Measurements from ENCODE around the gene DIP2A.
"Not testable (repeated sequence)": the region's sequence is repeated elsewhere in the genome, so short reads cannot be mapped to it uniquely, and the experiment has no call there.

The DIP2A gene

DNA sequence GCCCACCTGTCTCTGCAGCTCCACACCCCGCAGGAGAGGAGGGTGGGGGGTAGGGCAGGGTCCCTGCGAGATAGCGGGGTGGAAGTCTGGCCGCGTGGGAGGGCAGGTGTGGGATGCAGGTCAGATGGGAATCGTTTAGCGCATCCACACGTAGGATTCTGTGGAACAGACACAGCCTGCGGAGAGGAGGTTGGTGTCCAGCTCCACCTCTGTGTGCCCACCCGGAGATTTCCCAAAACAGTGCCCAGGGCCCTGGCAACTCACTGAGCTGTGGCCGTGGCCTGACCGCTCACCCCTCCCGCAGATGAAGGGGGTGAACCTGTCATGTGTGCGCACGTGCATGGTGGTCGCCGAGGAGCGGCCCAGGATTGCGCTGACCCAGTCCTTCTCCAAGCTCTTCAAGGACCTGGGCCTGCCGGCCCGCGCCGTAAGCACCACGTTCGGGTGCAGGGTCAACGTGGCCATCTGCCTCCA is 99.3 kb downstream of the DIP2A start:
- no peak for DNase-seq

GRCh38 chr21:46559291-46559983 is 100.7 kb downstream of the DIP2A start:
- DNase-seq, result no peak

GRCh38 chr21:46560568-46561444 is 102.1 kb downstream of the DIP2A start:
- DNase-seq, result no peak

DNA sequence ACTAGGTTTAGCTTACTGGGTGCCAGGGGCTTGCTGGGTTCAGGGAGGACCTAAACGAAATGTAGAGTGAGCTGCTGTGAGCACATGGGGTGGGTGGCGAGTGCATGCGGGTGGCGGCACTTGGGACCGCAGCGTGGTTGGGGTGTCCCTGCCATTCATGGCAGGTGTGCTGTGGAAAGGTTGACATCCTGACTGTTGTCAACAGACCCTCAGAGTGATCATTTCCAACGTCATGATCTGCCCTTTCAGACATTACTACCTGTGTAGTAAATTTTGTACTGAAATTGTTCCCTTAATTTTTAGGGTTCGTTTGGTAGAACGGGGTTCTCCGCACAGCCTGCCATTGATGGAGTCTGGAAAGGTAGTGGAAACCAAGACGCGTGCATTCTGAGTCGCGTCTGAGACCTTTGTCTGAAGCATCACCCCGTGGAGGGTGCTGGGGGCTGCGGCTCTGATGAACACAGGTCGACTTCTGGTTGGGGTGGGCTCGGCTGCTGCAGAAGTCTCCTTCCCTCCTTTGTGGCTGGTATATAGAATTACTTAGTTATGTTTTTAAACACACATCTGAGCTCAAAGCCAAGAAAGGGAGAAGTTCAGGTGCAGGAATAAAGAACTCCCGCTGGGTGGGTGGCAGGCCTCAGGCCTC is 102.9 kb downstream of the DIP2A start:
- no peak for DNase-seq

DNA sequence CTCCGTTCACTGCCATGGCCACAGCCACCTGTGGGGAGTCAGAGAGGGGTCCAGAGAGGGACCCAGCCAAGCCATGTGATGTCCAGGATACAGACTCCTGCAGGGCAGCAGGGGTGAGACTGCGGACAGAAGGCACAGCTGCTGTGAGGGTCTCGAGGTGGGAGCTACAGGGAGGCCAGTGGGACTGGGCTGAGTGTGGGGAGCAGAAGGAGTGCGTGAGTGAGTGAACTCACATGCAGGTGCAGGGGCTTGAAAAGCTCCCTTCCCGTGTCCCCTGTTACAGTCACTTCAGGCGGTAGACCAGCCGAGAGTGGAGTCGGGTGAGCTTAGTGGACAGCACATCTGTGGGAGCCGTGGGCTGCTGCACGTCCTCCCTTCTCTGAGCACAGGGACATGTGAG is 103.8 kb downstream of the DIP2A start:
- DNase-seq, result no peak

DNA sequence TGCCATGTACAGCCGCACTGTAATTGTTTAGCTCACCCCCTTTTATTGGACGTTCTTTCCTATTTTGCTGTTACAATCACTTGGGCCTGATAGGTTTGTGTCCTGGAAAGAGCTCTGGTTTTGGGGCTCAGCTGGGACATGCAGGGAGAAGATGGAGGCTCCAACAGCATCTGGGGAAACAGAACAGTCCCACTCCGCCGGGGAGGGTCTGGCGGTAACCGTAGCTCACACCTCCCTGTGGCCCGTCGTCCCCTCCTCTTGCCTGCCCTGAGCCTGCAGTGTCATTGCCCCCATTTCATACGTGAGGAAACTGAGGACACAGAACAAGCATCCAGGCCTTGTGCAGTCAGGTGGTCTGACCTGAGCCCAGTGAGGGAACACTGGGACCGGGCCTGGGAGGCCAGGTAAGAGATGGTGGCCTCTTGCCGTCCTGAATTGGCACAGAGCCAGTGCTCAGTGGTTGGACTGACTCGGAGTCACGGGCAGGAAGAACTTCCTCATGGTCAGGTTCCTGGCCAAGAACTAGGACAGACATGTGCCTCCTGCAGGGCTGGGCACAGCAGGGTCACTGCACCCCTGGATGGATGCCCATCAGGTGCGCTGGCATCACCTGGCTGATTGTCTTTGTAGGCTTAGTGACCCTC is 104.4 kb downstream of the DIP2A start:
- DNase-seq, result no peak

- peak; percentile 20 for DNase-seq
Measured at GRCh38 chr21:46564391-46564790, 105.7 kb downstream of the DIP2A start.

DNA sequence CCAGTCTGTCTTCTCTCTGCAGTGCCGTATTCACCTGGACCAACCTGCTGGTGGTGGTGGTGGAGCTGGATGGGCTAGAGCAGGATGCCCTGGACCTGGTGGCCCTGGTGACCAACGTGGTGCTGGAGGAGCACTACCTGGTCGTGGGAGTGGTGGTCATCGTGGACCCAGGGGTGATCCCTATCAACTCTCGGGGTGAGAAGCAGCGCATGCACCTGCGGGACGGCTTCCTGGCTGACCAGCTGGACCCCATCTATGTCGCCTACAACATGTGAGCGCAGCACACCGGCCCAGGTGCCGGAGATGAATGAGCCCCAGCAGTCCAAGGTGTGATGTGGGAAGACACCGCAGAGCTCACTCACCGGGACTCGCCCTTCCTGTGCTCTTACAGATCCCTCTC is 108.7 kb downstream of the DIP2A start:
- no peak for DNase-seq

- no peak for DNase-seq
Measured at GRCh38 chr21:46568562-46568961, 109.9 kb downstream of the DIP2A start.

- peak; percentile 68 for DNase-seq
Measured at GRCh38 chr21:46569081-46569480, 110.4 kb downstream of the DIP2A start.

- DNase-seq, result no peak
Measured at GRCh38 chr21:46570119-46570518, 111.4 kb downstream of the DIP2A start.

GRCh38 chr21:46570631-46571030 is 111.9 kb downstream of the DIP2A start:
- no peak for DNase-seq

- DNase-seq, result no peak
Measured at GRCh38 chr21:46572850-46573249, 114.2 kb downstream of the DIP2A start.

GRCh38 chr21:46577786-46578185 is 119.1 kb downstream of the DIP2A start:
- not testable (repeated sequence) for DNase-seq

DNA sequence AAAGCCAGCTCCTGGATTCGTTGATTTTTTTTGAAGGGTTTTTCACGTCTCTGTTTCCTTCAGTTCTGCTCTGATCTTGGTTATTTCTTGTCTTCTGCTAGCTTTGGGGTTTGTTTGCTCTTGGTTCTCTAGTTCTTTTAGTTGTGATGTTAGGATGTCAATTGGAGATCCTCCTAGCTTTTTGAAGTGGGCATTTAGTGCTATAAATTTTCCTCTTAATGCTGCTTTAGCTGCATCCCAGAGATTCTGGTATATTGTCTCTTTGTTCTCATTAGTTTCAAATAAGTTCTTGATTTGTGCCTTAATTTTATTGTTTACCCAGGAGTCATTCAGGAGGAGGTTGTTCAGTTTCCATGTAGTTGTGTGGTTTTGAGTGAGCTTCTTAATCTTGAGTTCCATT is 120.7 kb downstream of the DIP2A start:
- DNase-seq, result not testable (repeated sequence)

DNA sequence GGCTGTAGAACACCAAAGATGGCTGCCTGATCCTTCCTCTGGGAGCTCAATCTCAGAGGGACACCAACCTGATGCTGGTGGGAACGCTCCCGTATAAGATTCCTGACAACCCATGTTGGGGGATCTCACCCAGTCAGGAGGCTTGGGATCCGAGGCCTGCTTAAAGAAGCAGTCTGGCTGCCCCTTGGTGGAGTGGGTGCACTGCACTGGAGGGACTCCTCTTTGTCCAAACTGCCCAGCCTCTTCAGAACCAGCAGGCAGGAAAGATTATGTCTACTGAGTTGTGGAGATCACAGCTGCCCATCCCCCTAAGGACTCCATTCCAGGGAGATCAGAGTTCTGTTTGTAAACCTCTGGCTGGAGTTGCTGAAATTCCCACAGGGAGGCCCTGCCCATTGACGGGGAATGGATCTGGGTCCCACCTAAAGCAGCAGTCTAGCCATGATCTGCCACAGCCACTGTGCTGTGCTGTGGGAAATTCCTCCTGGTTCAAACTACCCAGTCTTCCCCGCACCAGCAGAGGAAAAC is 123.2 kb downstream of the DIP2A start:
- no peak for DNase-seq

GRCh38 chr21:46585191-46585953 is 126.7 kb downstream of the DIP2A start:
- DNase-seq, result no peak

DNA sequence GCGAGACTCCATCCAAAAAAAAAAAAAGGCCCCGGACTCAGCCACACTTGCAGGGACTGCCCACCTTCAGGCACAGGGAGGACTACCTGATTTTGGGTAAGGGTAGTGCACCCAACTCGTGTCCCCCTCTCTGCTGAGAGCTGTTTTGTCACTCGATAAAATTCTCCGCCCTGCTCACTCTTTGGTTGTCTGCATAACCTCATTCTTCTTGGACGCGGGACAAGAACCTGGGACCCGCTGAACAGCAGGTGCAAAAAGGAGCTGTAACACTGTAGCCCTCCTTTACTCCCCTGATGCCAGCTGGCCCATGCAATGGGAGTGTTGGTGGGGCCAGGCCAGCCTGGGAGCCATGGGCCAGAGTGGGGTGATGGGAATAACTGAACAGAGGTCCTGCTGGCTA is 135.6 kb downstream of the DIP2A start:
- no peak for DNase-seq

- DNase-seq, result no peak
Measured at GRCh38 chr21:46596201-46596600, 137.5 kb downstream of the DIP2A start.

DNA sequence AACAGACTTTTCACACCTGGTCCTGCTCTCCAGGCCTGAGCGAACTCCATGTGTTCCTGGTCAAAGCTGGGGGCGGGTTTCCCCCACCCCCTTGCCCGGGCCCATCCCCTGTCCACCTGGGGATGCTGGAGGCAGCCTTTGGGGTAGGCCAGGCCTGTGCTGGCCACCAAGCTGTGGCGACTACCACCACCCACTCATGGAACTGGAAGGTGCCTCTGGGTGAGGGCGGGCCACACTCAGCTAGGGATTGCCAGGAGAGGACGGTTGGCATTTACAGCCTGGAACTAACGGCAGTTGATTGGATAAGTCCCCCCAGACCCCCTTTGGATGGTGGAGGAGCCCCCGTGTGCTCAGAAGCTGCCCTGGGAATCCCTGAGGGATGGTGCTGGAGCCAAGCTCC is 138.3 kb downstream of the DIP2A start:
- no peak for DNase-seq

GRCh38 chr21:46597896-46598343 is 139.2 kb downstream of the DIP2A start:
- DNase-seq, result no peak

Data from fibroblast of skin of abdomen (primary cell).